Measurements from ENCODE around the gene APPL2.

- TF ChIP-seq CTCF (conservative IDR thresholded peaks at IDR 0.05 in 1 of 2, IDR thresholded peaks at IDR 0.05 in 1 of 2; ENCODE audit: extremely low read depth in 1 of 2, insufficient read depth in 1 of 2, low read depth in 1 of 2, low read length in 2 of 2) (no peak), EZH2 (IDR thresholded peaks at IDR 0.05; ENCODE audit: borderline replicate concordance, low read length) (no peak)
These were observed 33.8 kb downstream of the APPL2 start for GRCh38 chr12:105202202-105202601.
